Tongue (tissue), 2 donors: ENCODE results near the gene KCNF1. TPM values are rescaled to one million over a fixed set of nuclear protein-coding genes. Genes with fewer than 3 reads are reported as not detected.
A peak's percentile ranks its signal among the peaks of the same experiment; 100 is the strongest.

Experiments
- DNase-seq: peaks from one replicate; pipeline ENCODE4 v3.0.0-alpha.2; 2015
- total RNA-seq: library from RNA; depleted of rRNA; stranded (reverse); fragments of >200 nt; gene quantifications from one replicate; pipeline ENCODE4 v1.2.3, GENCODE V29; 2014

The KCNF1 gene
- total RNA-seq, 1 donor from 2014 or later: 1.3 TPM

DNA sequence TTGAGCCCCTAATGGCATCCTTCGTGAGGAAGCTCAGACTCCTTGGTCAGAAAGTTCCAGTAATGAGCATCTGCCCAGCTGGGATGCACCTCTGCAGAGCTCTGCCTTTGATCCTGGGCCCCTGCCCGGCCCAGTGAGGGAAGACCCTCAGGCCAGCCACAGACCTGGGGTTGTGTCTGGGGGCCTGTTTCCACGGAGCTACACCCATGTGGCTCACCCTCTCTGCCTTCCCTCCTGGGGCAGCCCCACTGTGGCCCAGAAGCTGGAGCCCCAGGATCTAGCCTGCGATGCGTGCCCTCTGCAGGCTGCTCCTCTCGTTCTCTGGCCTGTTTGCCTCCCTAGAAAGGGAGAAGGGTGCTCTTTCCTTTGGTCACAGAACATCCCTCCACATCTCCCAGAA is 9.8 kb downstream of the KCNF1 start:
- no peak for DNase-seq

DNA sequence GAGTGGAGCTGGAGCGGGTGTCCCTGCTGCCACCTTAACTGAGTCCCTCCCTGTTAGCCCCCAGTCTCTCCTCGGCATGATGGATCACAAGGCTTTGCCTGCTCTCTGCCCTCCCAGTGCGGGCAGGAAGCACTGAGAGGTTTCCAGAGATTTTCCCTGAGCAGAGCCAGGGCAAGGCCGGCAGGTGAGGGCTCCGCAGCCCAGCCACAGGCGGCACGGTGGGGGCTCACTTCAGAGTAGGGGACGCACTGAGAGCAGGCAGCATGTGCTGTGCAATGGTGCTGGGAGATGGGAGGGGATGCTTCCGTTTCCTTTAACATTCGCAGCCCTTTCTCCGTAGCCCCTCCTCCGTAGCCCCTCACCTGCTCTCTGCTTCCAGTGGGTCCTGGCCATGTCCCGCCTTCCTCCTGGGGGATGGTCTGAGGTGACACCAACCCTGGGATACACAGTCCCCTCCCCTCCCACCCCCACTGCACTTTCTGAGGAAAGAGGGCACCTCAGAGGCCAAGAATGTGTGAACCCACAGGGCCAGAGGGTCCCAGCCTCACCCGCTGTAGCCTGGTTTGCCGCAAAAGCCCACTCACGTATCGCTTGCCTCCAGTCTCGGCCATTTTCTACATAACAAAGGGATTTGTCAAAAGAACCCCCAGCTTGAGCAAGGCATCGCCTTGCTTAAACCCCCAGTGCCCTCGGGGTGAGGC is 10.7 kb downstream of the KCNF1 start:
- DNase-seq: no peak

DNA sequence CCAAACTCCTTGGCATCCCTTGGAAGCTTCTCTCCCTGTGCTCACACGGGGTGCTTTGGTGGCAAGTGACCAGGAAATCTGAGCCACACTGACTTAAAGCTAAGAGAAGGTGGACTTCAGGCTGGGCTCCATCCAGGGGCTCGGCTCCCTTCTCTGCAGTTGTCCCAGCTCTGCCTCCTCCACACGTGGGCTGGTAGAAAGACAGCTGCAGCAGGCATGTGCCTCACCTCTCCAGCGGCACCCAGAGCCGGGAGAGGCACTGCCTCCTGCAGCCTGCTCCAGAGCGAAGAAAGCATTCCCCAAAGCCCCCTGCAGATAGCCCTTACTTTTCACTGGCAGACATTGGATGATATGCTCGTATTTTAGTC is 11.3 kb downstream of the KCNF1 start:
- no peak for DNase-seq

DNA sequence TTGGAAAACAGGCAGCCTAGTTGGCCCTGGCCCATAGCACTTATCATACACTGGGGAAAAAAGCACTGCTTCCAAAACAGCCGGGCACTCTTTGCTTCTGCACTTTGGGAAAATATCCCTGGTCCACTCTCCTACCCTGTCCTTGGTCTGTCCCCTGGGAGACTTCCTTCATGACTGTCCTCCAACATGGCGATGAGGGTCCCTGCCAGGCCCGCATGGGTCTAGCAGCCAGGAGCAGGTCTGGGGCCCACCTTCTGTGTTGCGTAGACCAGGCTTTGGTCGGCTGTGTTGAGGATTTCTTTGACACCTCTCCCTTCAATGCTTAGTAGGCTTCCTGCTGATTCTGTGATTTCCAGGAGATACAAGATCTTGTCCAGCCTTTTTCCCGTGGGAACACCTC is 12.2 kb downstream of the KCNF1 start:
- DNase-seq: no peak

DNA sequence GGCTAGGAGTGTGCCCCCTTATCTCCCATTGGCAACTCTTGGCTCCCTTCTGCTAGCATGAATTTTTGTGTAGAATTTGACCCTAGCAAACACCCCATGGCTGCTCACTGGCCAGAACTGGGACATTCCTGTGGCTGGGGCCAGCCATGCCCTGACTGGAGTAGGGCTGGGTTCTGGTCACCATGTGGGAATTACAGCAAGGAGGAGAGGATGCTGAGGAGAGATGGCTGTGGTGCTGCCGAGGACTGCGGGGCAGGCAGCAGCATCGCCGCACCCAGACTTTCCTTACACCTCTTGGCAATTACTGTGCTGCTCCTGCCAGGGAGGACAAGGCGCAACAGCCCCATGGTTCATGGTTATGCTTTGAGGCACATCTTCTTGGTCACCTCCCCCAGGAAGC is 12.7 kb downstream of the KCNF1 start:
- no peak for DNase-seq

DNA sequence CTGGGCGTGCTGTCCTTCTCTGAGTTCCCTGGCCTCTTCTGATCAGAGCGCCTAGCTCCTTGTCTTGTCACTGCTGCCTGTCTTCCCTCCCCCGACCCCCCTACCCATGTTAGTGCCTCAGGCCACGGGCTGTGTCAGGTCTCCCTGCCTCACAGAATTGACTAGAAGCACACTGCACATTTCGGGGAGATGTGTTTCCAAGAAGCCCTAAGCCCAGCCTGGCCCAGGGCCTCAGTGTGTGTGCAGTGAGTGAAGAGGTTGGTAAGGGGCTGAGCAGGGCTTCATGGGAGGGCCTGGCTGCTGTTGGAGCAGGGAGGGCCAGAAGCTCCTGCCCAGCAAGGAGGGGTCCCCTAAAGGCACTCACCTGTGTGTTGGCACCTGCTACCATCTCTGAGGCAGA is 13.1 kb downstream of the KCNF1 start:
- DNase-seq: no peak

DNA sequence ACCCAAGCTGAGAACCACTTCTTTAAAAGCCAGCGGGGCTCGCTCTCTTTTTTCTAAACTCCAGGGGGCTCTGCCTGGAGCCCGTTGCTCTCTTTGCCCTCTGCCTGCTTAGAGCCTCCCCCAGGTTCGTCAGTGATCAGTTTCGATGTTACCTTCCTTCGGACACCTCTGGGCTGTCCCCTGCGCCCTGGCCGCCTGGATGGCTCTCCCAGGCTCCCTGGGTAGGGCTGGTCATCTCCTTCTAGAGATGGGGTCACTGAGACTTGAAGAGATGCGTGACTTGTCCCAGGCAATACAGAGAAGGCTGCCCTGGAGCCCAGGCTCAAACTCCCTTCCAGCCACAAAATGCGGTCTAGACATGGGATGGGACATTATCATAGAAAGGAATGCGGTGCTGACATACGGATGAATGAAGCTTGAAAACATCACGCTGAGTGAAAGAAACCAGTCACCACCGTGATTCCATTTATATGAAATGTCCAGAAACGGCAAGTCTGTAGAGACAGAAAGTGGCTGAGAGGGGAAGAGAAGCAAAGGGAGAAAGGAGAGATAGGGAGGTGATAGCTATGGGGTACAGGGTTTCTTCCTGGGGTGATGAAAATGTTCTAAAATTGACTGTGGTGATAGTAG is 14.6 kb downstream of the KCNF1 start:
- DNase-seq: no peak

DNA sequence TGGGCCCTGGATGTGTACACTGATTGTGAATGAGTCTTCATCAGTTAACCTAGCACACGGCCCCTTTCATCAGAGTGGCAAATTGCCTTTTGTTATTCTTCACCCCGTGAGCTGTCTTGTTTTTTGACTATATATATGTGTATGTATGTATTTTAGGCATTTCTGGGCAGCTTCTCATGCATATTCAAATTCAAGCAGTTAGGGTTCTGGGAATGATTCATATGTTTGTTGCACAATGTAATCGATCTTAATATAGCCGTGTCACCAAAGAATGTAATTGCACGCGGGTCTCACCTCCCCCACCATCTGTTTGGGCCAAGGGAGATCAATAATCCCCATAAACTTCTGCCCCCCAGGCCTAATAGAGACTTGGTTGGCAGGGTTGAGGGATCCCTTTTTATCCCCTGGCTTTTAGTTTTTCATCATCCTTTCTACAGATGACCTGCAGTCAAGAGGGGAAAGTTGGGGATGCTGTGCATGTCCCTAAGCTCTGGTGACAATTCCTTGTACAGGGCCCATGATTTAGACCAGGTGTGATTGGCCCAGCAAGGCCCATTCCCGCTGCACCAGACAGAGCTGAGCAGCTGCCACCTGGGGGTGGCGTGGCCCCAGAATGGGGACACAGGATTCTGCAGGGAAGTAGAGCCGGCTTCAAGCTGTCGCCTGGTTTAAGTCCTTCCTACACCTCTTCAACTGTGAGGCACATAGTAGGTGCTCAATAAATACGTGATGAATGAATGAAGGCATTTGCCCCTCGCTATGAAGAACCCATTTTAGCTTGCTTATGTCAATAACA is 19.2 kb downstream of the KCNF1 start:
- DNase-seq: no peak

DNA sequence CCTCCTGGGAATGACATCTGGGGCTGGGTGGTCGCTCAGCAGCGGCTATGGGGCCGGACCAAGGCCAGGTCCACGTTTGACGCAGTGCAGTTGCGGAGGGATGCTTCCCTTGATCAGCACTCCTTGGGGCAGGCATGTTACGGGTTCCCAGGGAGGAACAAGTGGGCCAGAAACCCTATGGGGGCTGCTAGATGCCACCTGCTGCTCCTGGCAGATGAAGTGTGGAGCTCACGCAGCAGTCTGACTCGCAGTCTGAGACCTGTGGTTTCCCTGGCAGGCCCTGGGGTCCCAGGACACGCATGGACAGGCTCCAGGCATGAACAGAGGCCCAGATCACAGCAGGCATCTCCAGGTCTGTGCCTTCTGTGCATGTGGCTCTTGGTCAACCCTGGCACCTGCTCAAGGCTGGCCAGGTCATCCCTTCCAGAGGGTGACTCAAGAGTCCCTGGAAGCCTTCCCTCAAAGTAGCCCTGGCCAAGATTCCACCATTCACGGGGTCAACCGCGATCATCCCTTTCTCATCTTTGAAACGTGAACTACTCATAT is 20.0 kb downstream of the KCNF1 start:
- no peak for DNase-seq

DNA sequence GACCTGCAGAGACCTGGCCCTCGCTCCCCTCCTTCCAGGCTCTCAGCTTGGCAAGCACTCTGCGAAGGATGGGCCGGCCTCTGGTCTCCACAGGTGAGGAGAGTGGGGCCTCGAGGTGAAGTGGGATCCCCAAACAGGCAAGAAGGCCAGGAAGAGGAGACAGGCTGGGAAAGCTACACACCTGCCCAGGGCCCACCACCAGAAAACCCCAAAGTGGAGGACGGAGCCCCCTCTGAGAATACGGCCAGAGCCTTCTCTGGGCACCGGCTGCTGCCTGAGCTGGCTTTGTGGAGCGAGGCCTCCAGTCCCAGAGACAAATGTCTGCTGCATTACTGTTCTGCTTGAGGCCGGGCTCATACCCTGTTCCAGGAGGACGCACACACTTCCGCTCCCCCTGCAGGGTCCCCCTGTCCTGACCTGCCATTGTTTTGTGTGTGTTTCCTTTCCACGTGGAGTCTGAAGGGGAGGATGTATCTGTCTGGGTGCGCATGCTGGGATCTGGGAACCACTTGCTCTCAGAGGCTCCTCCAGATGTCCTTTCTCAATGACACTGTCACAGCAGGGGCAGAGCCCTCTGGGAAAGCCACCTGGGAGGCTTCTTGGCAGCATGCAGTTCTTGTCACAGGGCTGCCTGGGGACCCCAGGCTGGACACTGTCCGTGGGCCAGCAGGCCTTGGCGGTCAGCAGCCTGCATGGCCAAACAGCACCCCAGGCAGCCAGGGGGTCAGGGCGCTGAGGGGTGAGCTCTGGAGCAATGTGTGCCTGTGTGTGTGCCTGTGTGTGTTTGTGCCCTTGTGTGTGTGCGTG is 20.8 kb downstream of the KCNF1 start:
- DNase-seq: peak; percentile 54

DNA sequence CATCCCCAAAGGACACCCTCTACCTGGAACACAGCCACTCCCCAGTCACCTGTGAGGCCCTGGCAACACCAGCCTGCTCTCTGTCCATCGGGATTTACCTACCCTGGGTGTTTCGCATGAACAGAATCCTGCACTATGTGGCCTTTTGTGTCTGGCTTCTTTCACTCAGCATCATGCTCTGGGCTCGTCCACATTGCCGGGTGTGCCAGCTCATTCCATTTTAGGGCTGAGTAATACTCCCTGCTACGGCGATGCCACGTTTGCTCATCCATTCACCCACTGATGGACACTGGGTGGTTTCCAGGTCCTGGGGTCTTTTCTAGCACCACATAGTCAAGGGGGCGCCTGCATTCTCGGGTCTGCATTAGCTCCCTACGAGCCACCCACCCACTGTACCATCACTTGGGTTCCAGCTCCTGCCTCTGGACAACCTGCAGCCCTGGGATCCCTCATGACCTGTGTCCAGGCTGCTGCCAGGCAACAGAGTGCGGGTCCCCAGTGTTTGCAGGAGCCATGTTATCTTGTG is 22.0 kb downstream of the KCNF1 start:
- no peak for DNase-seq

DNA sequence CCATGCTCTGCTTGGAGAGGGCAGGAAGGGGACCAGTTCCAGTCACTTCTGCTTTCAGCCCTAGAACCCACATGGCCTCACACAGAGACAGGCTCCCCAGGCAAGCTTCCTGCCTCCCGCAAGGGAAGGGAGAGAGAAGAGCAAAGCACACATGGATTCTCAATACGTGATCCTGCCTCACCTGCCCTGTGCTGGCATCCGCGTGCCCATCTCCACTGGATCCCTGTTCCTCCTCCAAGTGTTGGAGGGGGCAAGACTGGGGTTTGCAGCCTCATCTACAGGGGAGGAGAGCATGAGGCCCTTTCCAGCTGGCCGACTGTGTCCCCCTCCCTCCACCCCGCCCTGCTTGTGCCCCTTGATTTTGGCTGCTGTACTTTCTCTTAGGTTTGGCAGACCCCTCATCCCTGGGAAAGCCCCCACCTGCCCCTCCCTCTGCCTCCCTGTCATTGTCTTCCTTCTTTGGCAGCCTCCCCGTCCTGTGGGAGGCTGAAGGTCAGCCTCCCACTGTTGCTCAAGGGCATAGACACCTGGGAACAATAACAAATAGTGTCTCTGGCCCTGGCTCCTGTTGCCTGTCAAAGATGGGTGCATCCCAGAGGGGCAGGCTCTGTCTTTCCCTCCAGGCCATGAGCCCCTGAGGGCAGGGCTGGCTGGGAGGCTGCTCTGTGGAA is 22.7 kb downstream of the KCNF1 start:
- DNase-seq: no peak

DNA sequence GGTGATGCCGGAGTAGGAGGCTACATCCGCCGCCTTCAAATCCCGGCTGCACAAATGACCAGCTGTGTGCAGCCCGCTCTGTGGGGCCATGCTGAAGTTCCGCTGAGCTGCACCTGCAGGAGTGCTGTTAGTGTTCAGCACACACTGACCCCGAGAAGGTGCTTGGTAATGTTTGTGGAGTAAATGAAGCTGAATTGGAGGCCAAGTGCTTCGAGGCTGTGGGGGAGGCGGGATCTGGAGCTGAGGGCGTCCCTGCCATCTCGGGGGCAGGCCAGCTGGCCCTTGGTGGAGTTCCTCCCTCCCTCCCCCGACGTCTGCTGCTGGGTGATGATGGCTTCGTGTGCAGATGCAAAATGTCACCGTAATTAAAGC is 23.2 kb downstream of the KCNF1 start:
- peak; percentile 46 for DNase-seq

DNA sequence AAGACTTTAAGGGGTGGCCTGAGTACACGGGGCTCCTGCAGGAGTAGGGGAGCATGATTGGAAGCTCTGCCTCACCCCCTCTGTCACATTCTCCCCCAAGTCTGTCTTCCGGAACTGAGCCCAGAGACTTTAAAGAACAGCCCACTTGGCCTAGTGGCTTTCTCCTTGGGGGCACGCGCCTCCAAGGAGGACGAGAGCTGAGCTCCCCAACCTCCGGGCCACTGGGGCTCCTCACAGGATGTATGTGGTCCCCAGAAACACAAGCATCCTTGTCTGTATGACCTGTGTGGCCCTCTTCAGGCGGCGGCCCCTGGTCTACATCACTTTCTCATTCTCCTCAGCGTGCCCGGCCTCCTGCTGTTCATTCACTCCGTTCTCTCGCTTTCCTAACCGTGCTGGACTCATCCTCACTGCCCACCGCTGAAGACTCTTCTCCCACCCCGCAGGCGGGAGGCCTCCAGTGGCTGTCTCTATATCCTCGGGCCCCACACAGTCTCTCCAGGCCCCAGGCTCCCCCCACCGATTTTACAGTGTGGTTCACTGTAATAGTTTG is 23.7 kb downstream of the KCNF1 start:
- no peak for DNase-seq

DNA sequence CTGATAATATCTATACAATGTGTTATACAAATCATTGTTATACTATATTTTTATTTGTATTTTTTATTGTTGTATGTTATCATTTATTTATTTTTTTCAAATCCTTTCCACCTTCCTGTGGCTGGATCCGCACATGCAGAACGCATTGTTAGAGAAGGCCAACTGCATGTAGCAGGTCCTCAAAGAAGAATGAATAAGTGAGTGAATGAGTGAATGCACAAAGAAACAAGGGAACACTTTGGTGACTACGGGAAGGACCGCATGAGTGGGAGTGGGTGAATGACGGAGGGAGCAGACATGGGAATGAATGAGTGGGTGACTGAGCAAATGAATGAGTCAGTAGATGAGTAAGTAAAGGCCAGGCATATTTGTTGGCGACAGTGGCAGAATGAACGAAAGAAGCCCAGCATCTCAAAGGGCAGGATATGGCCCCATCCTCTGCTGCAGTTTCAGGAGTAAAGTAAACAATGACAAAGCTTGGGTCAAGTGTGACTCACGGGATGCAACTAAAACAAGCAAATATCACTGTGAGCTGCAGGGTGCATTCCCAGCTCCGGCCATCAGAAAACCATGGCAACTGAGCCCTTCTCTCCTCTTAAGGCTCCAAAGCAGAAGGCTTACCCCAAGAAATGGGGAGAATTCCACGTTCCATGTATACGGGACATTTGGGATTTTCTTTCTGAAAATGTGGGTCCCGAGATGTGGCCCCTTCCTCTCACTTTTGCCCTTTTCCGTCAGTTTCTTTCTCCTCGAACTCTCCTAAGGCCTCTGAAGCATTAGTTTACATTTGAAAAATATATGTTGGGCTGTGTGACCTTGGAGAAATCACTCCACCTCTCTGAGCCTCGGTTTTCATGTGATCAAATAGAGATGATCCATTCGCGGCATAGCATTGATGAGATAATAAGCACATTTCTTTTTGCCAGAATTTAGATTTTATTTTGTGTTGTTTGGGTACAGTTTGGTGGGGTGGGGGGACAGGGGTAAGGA is 24.5 kb downstream of the KCNF1 start:
- no peak for DNase-seq

DNA sequence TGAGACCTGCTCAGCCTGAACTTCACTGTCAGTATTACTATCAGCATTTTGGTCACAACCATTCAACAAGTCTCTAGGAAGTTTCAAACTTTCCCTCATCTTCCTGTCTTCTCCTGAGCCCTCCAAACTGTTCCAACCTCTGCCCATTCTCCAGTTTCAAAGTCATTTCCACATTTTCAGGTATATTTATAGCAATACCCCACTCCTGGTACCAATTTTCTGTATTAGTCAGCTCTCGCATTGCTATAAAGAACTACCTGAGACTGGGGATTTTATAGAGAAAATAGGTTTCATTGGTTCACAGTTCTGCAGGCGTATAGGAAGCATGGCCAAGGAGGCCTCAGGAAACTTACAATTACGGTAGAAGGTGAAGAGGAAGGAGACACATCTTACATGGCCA is 27.3 kb downstream of the KCNF1 start:
- no peak for DNase-seq

DNA sequence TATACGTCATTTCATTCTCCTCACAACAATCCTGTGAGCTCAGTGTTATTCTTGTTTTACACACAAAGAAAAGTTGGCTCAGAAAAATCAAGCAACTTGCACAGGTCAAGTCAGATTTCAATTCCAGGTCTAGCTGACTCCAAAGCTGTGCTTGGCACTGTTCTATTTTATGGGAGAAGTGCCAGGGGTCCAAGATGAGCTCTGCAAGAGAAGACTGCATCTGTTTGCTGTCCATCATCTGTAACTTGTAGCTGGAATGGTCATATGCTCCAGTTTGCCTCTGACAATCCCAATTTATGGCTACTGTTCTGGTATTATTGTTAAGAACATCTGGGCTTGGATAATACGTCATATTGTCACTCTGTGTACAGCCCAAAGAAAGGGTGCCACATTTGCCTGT is 28.9 kb downstream of the KCNF1 start:
- peak; percentile 96 for DNase-seq

DNA sequence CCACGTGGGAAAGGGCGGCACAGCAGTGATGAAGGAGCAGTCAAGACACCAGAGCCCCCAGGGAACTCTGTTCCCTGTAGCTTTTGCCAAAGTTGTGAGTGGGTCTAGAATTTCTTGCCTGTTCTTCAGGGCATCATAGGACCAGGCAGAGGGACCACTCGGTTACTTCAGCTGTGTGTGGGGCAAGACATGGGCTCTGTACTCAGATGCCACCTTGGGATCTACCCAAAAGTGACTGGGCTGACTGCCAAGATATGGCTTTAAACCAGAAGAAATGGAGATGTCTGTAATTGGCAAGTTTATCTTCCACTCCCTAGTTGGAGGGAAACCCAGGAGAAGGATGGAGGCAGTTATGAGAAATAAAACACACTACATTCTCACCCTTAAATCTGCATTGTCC is 29.6 kb downstream of the KCNF1 start:
- peak; percentile 66 for DNase-seq

DNA sequence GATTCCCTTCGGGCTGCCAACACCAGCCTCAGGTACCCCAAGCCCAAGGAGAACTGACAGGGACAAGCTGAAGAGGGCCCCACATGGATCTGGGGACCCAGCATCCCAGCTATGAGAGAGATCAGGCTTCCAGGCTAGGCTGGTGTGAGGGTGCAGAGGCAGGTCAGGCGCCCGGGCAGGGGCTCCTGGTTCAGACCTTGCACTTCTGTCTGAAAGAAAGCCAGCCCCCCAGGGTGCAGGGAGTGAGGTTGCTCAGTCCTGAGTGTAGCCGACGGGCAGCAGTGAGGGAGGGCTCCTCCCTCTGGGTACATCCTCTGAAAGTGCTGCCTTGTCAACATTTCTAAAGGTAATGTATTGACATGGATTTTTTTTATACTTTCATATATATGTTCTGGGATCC is 33.1 kb downstream of the KCNF1 start:
- no peak for DNase-seq

DNA sequence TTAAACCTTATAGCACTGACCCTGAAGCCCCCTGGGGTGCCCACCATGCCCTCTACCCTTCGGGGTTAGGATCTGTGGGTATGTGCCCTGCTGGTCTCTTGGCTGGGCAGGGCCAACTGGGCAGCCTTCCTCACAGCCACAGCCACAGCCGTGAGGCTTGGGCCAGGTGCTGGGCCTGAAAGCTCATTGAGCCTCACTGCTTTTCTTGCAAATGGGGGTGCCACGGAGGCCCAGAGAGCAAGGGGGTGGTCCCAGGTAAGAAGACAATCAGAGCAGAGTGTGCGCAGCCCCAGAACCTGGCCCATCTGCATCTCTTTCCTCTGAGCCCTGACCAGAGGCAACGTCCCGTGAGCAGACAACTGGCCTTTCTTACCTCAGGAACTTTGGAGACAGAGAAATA is 34.7 kb downstream of the KCNF1 start:
- DNase-seq: no peak
